Stimulated activated CD4-positive, alpha-beta T cell treated with anti-CD3 and anti-CD28 coated beads, Interleukin-15, amount 100 ng/mL, for 24 hours (primary cell): Measurements from ENCODE around the gene FTCDNL1.
A peak's percentile ranks its signal among the peaks of the same experiment; 100 is the strongest.

Experiments used
- DNase-seq: peaks from one replicate; pipeline ENCODE4 v3.0.0-alpha.2; 2020

Gene FTCDNL1

DNA sequence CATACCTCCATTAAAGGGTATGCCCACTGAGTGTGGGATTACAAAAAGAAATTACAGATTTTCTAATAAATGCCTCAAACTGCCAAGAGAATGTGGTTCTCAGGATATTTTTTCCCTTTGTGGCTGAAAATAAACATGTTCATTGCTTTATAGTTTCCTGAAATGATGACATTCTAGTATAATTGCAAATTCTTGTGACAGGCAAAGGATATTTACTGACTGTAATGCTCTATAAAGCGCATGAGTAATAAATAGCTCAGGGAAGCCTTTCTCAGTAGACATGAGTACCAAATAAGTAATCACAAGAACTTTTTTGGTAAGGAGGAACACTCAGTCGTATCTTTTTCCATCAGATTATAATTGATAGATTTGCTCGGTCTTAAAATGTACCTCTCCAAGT lies 72.3 kb downstream of the FTCDNL1 start:
- DNase-seq, result no peak

- no peak for DNase-seq
Observed at GRCh38 chr2:199777916-199778315, 73.1 kb downstream of the FTCDNL1 start.

DNA sequence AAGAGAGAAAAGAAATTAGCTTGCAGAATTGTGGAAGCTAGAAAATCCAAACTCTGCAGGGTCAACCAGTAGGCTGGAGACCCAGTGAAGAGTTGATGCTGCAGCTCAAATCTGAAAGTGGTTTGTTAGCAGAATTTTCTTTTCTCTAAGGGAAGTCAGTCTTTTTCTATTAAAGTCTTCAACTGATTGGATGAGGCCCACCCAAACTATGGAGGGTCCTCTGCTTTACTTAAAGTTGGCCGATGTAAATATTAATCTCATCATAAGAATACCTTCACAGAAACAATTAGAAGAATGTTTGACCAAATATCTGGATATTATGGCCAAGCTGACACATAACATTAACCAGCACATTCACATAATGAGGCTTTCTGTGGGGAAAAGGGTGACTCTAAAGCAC lies 73.7 kb downstream of the FTCDNL1 start:
- no peak for DNase-seq

DNA sequence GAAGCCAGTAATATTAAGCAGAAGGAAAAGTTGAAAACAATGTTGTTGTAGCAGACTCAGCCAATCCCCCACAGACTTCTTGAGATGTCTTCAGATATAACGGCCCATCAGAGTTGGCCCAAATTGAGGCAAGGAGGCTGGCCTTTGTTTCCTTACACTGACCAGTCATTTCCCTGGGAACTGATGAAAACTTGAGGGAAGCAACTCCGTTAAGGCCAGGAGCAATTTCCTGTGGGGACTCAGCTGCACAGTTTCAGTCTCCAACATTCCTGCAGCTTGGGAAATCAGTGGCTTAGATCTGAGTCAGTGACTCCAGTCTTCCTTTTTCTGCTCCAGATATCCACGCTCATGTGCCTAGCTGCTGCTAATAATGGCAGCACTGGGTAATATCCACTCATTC lies 75.7 kb downstream of the FTCDNL1 start:
- no peak for DNase-seq

GRCh38 chr2:199772035-199772976 lies 78.7 kb downstream of the FTCDNL1 start:
- DNase-seq, result no peak

DNA sequence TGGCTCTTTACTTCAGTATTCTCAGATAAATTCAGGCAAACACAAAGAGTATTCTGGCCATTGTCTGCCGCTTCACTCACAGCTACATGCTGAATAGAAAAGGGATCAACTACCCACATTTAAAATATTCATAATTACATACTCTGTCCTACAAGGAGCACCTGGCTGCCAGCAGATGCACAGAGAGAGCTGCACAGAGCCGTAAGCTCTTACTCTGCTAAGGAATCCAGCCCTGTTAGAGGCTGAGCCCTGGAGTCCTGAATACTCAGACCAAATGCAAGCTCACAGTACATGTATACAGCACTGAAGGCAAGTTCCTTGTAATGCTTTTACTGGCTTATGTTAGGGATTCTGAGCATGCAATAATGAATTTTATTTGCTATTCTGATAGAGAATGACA lies 80.3 kb downstream of the FTCDNL1 start:
- no peak for DNase-seq

DNA sequence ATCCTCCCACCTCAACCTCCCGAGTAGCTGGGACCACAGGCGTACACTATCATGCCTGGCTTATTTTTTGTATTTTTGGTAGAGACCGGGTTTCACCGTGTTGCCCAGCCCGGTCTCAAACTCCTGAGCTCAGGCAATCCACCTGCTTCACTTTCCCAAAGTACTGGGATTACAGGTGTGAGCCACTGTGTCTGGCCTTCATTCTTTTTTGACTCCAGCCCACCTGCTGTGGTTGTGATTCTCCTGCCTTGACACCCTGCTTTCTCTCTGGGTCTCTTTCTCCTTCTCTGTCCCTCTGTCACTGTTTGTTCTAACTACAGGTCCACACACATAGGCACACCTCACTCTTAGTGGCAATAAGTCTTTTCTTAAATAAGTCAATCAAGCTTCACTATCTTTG lies 85.3 kb downstream of the FTCDNL1 start:
- DNase-seq, result no peak

GRCh38 chr2:199764273-199764800 lies 86.7 kb downstream of the FTCDNL1 start:
- DNase-seq, result no peak

DNA sequence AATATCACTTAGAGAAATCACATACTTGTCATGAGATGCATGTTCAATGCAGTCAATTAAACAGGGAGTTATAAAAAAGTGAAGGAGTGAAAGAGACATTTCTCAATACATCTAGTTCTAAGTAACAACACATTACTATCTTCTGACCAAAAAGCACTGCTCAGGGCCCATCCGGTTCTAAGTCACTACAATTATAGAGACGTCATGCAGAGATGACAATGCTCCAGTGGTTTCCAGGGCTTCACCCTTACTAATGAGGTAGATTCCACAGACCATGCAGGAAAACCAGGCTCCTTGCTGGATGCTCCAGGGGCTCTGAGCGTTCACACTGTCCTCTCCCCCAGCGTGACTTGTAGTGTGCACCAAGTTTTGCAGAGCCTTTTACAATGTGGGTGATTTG lies 88.0 kb downstream of the FTCDNL1 start:
- no peak for DNase-seq

DNA sequence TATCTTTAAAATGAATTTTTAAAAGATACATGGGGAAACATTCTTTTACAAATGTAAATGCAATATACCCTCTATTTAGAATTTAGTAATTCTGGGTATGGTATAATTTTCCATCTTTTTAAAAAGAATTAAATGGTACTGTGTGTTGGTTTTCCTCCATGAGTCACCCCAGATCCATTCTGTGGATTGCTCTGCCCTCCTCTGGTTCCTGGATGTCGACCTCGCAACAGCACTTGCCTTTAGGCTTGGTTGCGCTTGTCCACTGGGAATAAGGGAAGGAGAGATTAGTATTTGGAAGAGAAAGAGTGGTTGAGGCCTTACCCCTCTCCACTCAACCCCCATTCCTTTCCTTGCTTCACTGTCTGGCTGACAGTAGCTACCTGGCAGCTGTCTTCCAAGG lies 90.4 kb downstream of the FTCDNL1 start:
- DNase-seq, result no peak

DNA sequence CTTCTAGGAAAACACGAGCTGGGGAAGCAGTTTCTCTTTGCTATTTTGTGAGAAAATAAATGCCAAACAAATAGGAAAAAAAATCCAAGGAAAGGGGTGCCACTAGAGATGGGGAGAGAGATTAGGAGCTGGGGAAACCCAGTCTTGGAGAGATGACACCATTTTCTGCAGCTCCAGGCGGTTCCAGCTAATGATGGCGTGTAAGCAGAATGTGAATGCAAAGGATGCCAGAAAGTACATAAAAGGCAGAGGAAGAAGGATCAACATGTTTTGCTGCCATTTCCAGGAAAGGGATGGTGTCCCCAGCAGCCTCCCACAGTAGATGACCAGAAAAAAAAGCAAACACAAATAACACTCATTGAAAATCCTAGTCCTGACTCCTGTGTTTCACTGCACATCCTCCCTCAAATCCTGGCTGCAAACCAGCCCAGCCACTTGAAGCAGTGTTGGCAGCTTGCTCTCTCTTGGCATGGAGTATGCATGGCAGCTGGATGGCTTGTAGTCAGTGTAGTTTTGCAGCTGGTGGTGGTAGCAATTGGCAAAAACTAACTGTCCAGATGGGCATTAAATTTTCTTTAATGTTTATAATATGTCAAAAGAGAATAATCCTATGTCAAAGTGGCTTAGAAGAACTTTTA lies 93.6 kb downstream of the FTCDNL1 start:
- no peak for DNase-seq

GRCh38 chr2:199756743-199757142 lies 94.2 kb downstream of the FTCDNL1 start:
- DNase-seq, result no peak

- no peak for DNase-seq
Observed at GRCh38 chr2:199756211-199756610, 94.8 kb downstream of the FTCDNL1 start.

DNA sequence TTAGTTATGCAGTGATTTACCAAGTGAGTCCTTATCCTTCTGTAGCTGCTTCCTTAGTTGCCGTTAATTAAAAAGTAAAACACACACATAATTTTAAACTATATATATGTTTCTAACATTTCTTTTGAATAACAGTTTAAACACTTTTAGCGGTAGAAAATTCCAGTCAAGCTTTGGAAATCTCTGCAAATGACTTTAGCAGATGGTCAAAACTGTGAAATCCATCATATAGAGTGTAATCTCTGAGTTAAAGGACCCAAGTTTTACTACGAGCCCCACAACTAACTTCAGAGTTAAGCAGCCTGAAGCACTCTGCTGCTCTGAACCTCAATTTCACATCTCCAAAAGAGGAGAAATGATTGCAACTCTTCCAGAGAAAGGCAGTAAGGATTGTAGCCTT lies 96.2 kb downstream of the FTCDNL1 start:
- no peak for DNase-seq

DNA sequence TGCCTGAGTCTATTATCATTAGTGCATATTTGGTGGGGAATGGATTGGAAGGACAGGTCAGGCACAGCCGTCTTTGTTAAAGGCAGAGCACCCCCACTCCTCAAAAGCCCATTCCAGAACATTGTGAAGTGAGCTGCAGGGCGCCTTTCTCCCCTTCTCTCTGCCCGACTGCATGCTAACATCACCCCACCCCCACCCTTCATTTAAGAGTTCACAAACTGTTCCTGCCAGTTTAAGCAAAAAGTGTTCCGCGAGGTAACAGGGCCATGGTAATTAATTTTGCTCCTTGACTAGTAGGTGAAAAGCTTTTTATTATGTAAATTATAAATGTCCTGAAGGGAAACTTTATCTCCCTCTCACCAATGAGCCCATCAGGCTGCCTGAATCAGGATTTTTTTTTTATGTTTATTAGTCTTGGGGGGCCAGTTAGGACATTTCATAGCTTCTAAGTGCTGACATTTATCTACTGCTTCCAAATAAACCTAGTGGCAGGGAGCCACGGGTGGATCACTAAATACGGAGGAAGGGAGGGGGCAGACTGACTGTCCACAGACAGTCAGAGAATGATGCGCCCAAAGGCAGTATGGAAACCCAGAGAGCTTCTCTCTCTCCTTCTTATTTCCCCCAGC lies 99.4 kb downstream of the FTCDNL1 start:
- no peak for DNase-seq

GRCh38 chr2:199749571-199749970 lies 101.4 kb downstream of the FTCDNL1 start:
- DNase-seq, result no peak

- DNase-seq, result no peak
Observed at GRCh38 chr2:199744724-199745123, 106.3 kb downstream of the FTCDNL1 start.

DNA sequence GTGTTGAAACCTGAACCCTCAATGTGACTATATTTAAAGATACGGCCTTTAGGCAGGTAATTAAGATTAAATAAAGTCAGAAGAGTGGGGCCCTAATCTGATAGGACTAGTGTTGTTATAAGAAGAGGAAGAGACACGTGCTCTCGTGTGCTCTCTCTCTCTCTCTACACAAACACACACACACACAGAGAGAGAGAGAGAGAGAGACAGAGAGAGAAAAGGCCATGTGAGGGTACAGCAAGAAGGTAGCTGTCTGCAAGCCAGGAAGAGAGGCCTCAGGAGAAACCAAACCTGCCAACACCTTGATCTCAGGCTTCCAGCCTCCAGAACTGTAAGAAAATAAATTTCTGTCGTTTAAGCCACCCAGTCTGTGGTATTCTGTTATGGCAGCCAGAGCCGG lies 106.7 kb downstream of the FTCDNL1 start:
- no peak for DNase-seq

DNA sequence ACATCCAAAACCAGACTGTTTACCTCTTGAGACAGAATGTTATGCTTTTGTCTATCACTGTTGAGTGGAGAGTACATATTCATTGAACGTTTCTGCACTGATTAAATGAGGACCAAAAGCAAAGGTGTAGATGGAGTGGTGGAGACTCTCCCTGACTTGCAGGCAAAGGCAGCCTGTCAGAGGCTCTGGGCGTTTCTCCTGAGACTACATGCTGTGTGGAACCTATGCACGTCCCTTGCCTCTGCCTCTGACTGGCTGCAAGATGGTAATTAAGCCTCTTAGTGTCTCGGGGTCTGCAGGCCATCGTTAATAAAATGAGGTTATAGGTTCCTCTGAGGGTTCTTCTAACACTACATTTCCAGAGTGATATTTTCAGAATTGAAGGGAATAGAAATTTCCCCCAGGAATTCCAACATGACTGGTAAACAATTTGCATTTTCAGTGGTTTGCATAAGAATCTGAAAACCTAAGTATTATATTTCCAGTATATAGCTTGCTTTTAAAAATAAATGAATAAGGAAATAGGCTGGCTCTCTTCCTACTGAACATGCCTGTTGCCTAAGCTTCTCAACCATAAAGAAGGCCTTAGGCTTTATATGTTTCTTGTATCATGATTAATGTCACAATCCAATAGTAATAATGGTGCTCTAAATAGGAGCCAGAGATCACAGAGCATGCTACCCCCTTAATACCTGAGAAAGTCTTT lies 107.4 kb downstream of the FTCDNL1 start:
- DNase-seq, result no peak

DNA sequence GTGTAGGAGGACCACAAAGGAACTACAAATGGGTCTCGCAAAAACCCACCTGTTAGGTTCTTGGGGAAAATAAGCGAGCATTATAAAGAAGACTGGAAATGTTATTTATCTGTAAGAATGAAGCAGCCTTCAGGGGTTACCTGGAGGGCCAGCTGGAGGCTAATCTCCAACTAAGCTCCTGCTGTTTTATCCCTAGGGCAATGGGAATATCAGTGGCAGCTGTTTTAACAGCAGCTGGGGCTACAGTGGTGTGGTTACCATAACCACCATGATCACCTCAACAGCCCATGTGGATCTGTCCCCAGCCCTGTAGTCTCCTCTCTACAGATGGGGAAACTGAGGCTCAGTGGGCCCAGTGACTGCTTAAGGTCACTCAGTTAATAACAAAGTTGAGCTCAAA lies 108.1 kb downstream of the FTCDNL1 start:
- DNase-seq, result no peak

- DNase-seq, result no peak
Observed at GRCh38 chr2:199740111-199740428, 110.9 kb downstream of the FTCDNL1 start.

DNA sequence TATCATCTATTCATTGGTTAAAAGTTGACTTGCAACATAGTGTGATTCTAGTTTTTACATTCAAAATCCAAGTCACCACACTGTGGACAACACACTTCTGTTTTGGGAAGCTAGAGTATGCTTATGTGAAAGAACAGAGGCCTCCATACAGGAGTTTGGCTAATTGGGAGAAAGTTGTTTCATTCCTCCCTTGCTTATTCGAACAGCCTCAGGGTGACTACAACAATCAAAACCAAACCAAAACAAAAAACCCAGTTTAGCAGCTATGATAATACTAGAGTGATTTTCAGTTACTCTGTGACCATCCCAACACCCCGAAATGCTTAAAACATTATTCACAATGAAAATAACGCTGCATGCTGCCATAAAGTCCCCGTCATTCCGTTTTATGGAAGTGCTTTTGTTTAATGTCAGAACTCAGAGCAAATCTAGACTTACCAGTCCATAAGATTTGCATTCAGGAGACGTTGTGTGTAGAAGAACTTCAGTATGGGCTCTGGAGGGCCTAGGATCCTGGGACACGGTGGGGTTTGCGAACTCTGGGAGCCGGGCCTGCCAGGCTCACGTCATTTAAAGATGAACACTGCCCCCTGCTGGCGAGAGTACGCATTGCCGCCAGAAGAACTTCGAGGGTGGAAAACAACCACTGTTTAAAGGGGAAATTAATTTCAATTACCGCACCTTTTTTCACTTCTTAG lies 111.4 kb downstream of the FTCDNL1 start:
- peak; percentile 75 for DNase-seq
